ENCODE data around the gene MIGA2. TPM values are rescaled to one million over a fixed set of nuclear protein-coding genes. Genes with fewer than 3 reads are reported as not detected.
A peak's percentile ranks its signal among the peaks of the same experiment; 100 is the strongest.
"Not testable (repeated sequence)": the region's sequence is repeated elsewhere in the genome, so short reads cannot be mapped to it uniquely, and the experiment has no call there.

Gene MIGA2
- total RNA-seq, 1 donor from 2014 or later = 19.7 TPM

GRCh38 chr9:129111528-129112151 is 75.2 kb downstream of the MIGA2 start:
- TF ChIP-seq CTCF (IDR thresholded peaks at IDR 0.05) = no peak
- Mint-ChIP-seq H3K36me3 (ENCODE audit: low read depth) (peaks cover 7% of the 10 kb centered on the region), H3K9me3 (ENCODE audit: low read depth) (no peaks in the 10 kb centered on the region), H3K27ac (ENCODE audit: unreplicated experiment) (peak overlapping the region; percentile 91), H3K4me1 (ENCODE audit: low read depth) (peaks cover 25% of the 10 kb centered on the region), H3K4me3 (ENCODE audit: unreplicated experiment) (peak overlapping the region; percentile 94), H3K27me3 (ENCODE audit: low read depth) (no peaks in the 10 kb centered on the region)
- DNase-seq (ENCODE audit: low spot score) = no peak

- Mint-ChIP-seq H3K4me3 (ENCODE audit: unreplicated experiment) (peak overlapping the region; percentile 94), H3K27ac (ENCODE audit: unreplicated experiment) (peak overlapping the region; percentile 91), H3K4me1 (ENCODE audit: low read depth) (peaks cover 25% of the 10 kb centered on the region)
- not testable (repeated sequence) for DNase-seq (ENCODE audit: low spot score); H3K36me3 Mint-ChIP-seq (ENCODE audit: low read depth); H3K9me3 Mint-ChIP-seq (ENCODE audit: low read depth); H3K27me3 Mint-ChIP-seq (ENCODE audit: low read depth)
Observed at GRCh38 chr9:129112526-129112925, 76.1 kb downstream of the MIGA2 start.

- H3K9me3 Mint-ChIP-seq (ENCODE audit: low read depth) = no peaks in the 10 kb centered on the region
- H3K4me3 Mint-ChIP-seq (ENCODE audit: unreplicated experiment) = no peak overlapping the region
Observed at GRCh38 chr9:129113645-129114304, 77.3 kb downstream of the MIGA2 start.

GRCh38 chr9:129118799-129119198 is 82.4 kb downstream of the MIGA2 start:
- Mint-ChIP-seq H3K9me3 (ENCODE audit: low read depth) (no peaks in the 10 kb centered on the region), H3K36me3 (ENCODE audit: low read depth) (peaks cover 12% of the 10 kb centered on the region), H3K4me3 (ENCODE audit: unreplicated experiment) (no peak overlapping the region), H3K27ac (ENCODE audit: unreplicated experiment) (no peak overlapping the region), H3K4me1 (ENCODE audit: low read depth) (peaks cover 21% of the 10 kb centered on the region), H3K27me3 (ENCODE audit: low read depth) (no peaks in the 10 kb centered on the region)
- DNase-seq (ENCODE audit: low spot score) = no peak
- TF ChIP-seq CTCF (IDR thresholded peaks at IDR 0.05) = no peak

More at GRCh38 chr9:129113645-129114304, 77.3 kb downstream of the MIGA2 start:
- H3K36me3 Mint-ChIP-seq (ENCODE audit: low read depth) = no peaks in the 10 kb centered on the region
- no peak for DNase-seq (ENCODE audit: low spot score)
- peaks cover 23% of the 10 kb centered on the region for H3K4me1 Mint-ChIP-seq (ENCODE audit: low read depth)
- H3K27ac Mint-ChIP-seq (ENCODE audit: unreplicated experiment) = no peak overlapping the region
- no peaks in the 10 kb centered on the region for H3K27me3 Mint-ChIP-seq (ENCODE audit: low read depth)
- no peak for TF ChIP-seq CTCF (IDR thresholded peaks at IDR 0.05)

GRCh38 chr9:129121483-129121882 is 85.1 kb downstream of the MIGA2 start:
- no peak for DNase-seq (ENCODE audit: low spot score)

More at GRCh38 chr9:129121483-129121882, 85.1 kb downstream of the MIGA2 start:
- Mint-ChIP-seq H3K36me3 (ENCODE audit: low read depth) (peaks cover 18% of the 10 kb centered on the region), H3K27me3 (ENCODE audit: low read depth) (no peaks in the 10 kb centered on the region), H3K4me1 (ENCODE audit: low read depth) (peaks cover 29% of the 10 kb centered on the region), H3K9me3 (ENCODE audit: low read depth) (no peaks in the 10 kb centered on the region), H3K4me3 (ENCODE audit: unreplicated experiment) (no peak overlapping the region), H3K27ac (ENCODE audit: unreplicated experiment) (peak overlapping the region; percentile 86)
- TF ChIP-seq CTCF (IDR thresholded peaks at IDR 0.05) = no peak

Other genes starting within 250 kb of the MIGA2 start
- 23.5 to 32.1 TPM (median 26.5 TPM) in 3 replicates for gene TBC1D13, start 249.4 kb upstream of the MIGA2 start, total RNA-seq
- 22.3 to 24.6 TPM (median 23.1 TPM) in 3 replicates for gene ENDOG, start 218.1 kb upstream of the MIGA2 start, total RNA-seq
- gene SPOUT1, start 206.8 kb upstream of the MIGA2 start, total RNA-seq = 25.6 to 27.6 TPM (median 26.3 TPM) in 3 replicates
- 3.3 to 7.0 TPM (median 3.6 TPM) in 3 replicates for gene KYAT1, start 154.7 kb upstream of the MIGA2 start, total RNA-seq
- 36.9 to 58.9 TPM (median 55.0 TPM) in 3 replicates for gene LRRC8A, start 154.5 kb upstream of the MIGA2 start, total RNA-seq
- gene PHYHD1, start 115.6 kb upstream of the MIGA2 start, total RNA-seq = 2.8 to 4.4 TPM (median 3.4 TPM) in 3 replicates
- gene DOLK, start 89.0 kb upstream of the MIGA2 start, total RNA-seq = 21.5 to 24.7 TPM (median 22.2 TPM) in 3 replicates
- 36.0 to 51.8 TPM (median 38.2 TPM) in 3 replicates for gene NUP188, start 88.9 kb upstream of the MIGA2 start, total RNA-seq
- gene SH3GLB2, start 8.3 kb upstream of the MIGA2 start, total RNA-seq = 57.8 to 66.4 TPM (median 62.2 TPM) in 3 replicates
- gene DOLPP1, start 44.5 kb downstream of the MIGA2 start, total RNA-seq = 12.3 to 22.5 TPM (median 16.4 TPM) in 3 replicates
- 43.9 to 49.0 TPM (median 45.2 TPM) in 3 replicates for gene CRAT, start 74.2 kb downstream of the MIGA2 start, total RNA-seq
- gene PTPA, start 74.8 kb downstream of the MIGA2 start, total RNA-seq = 133 to 143 TPM (median 143 TPM) in 3 replicates
- 37.2 to 56.5 TPM (median 38.6 TPM) in 3 replicates for gene IER5L, start 141.6 kb downstream of the MIGA2 start, total RNA-seq